Heart left ventricle (tissue), 13 donors: ENCODE measurements around the gene ACKR3.

Experiments
- POLR2A ChIP-seq, 2 donors: fragments of 450-650 bp; IDR thresholded peaks; one replicate each; pipeline ENCODE4 v1.6.1; 2017; ENCODE audit warnings: antibody characterized with exemption in 2 of 2, mild to moderate bottlenecking in 2 of 2, moderate library complexity in 2 of 2
- TF ChIP-seq, protein P1 (sequence below), 12 donors: fragments of 200-600 bp; sonication (generic) in 4 of 12; IDR thresholded peaks; one replicate each; pipeline versions ENCODE4 v1.5.0 to v1.8.0; 2018 to 2022; ENCODE audit warnings: antibody characterized with exemption in 12 of 12, mild to moderate bottlenecking in 5 of 12
- donor health status: ischemic (EF 13 %, LVEDD 7.1; RV severe dilation, severe dysfunction).
- donor health status: DM: no; HTN: yes; CAD: no.
- donor health status: DM: no; HTN: no; CAD: no.
- donor health status: ischemic (EF 25% LVEDD 6.9; RV normal size, moderate dysfunction).
- donor health status: ischemic (EF 25% LVEDD 5.7; RV mildly dilated, moderate dysfunction).
- donor health status: ischemic (EF 35%, LVEDD 5.7; RV mildly dilated, moderate dysfunction).
- donor health status: nonischemic (EF 11% LVEDD 7.7; RV severe dilation, severe dysfunction).
- donor health status: DM: yes; HTN: yes; CAD: no.
- donor health status: PGD.
- donor health status: ischemic (EF 29% LVEDD 5.4; RV normal size, mild dysfunction).
- donor health status: nonischemic (EF 23%, LVEDD 6.1; RV moderate dilation, normal function).

DNA sequence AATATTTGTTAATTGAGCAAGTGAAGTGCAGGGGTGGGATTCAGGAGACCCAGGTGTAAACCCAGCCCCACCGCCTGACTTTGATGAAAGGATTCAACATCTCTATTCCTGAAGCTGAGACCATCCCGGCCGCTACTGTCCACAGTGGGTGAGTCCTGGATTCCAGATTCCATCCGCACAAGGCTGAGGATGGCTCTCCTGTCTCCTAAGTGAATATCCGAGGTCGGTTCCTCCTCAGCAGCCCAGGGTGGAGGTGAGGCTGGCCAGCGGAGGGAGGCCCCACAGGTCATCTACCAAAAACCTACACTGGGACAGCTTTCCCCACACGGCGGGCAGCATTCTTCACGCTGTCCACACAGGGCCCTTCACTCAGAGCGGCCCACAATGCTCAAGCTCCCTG lies 57.6 kb downstream of the ACKR3 start:
- TF ChIP-seq, protein P1, sequence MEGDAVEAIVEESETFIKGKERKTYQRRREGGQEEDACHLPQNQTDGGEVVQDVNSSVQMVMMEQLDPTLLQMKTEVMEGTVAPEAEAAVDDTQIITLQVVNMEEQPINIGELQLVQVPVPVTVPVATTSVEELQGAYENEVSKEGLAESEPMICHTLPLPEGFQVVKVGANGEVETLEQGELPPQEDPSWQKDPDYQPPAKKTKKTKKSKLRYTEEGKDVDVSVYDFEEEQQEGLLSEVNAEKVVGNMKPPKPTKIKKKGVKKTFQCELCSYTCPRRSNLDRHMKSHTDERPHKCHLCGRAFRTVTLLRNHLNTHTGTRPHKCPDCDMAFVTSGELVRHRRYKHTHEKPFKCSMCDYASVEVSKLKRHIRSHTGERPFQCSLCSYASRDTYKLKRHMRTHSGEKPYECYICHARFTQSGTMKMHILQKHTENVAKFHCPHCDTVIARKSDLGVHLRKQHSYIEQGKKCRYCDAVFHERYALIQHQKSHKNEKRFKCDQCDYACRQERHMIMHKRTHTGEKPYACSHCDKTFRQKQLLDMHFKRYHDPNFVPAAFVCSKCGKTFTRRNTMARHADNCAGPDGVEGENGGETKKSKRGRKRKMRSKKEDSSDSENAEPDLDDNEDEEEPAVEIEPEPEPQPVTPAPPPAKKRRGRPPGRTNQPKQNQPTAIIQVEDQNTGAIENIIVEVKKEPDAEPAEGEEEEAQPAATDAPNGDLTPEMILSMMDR (IDR thresholded peaks at IDR 0.05) = no peak
- no peak for TF ChIP-seq POLR2A (IDR thresholded peaks at IDR 0.05)
